GM12891 (cell line): ENCODE measurements around the gene SLC25A5.

Experiments used
- PAX5 ChIP-seq: IDR thresholded peaks from 2 replicates; pipeline ENCODE4 v1.6.1; 2011; ENCODE audit warnings: low read length, moderate library complexity, mild to moderate bottlenecking; ENCODE audit not compliant: insufficient read depth, severe bottlenecking
- POLR2A ChIP-seq: IDR thresholded peaks from 2 replicates; pipeline ENCODE4 v1.6.1; 2011; ENCODE audit warnings: low read depth, low read length, control low read depth
- POLR2AphosphoS5 ChIP-seq: IDR thresholded peaks from 2 replicates; pipeline ENCODE4 v1.6.1; 2011; ENCODE audit warnings: low read depth, low read length, control low read depth
- POU2F2 ChIP-seq: IDR thresholded peaks from 2 replicates; pipeline ENCODE4 v1.6.1; 2011; ENCODE audit warnings: low read depth, mild to moderate bottlenecking, control low read depth, low read length, moderate library complexity
- SPI1 ChIP-seq: IDR thresholded peaks from 2 replicates; pipeline ENCODE4 v1.6.1; 2011; ENCODE audit warnings: low read depth, low read length, control low read depth
- TAF1 ChIP-seq: IDR thresholded peaks from 2 replicates; pipeline ENCODE4 v1.6.1; 2011; ENCODE audit warnings: low read depth, low read length, control low read depth

- TF ChIP-seq POLR2A (no peak), POLR2AphosphoS5 (no peak), TAF1 (no peak), PAX5 (no peak), POU2F2 (no peak), SPI1 (no peak)
These were observed 811 bp upstream of the SLC25A5 start for GRCh38 chrX:119467433-119467832.
